CD4-positive, alpha-beta memory T cell (primary cell): ENCODE results near the gene GTPBP2. TPM values are rescaled to one million over a fixed set of nuclear protein-coding genes. Genes with fewer than 3 reads are reported as not detected.

ENCODE experiments used
- CTCF ChIA-PET: fragments of 350-600 bp; sonication (Branson Sonifier 250); formaldehyde crosslinking; loops from one replicate; lab custom pipeline; 2021; ENCODE audit warnings: inconsistent platforms; ENCODE audit not compliant: partially characterized antibody; lab: Charles Lee
- POLR2A ChIA-PET: fragments of 350-600 bp; sonication (Branson Sonifier 250); formaldehyde crosslinking; loops from one replicate; lab custom pipeline; 2021; ENCODE audit not compliant: partially characterized antibody; lab: Charles Lee
- DNase-seq, 5 donors: peaks; one replicate each; pipeline versions ENCODE4 v3.0.0 to v3.0.0-alpha.2; 2020 to 2022; ENCODE audit warnings: mixed read lengths in 1 of 5
- H3K27ac ChIP-seq: one replicate; pipeline ENCODE4 v1.7.0; 2013; ENCODE audit warnings: low read depth, low read length
- H3K27me3 ChIP-seq: 2 replicates; pipeline ENCODE4 v1.7.0; 2013; ENCODE audit warnings: mild to moderate bottlenecking, low read length, moderate library complexity; ENCODE audit not compliant: insufficient read depth
- H3K36me3 ChIP-seq: 2 replicates; pipeline ENCODE4 v1.7.0; 2013; ENCODE audit warnings: mild to moderate bottlenecking, low read length, moderate library complexity; ENCODE audit not compliant: insufficient read depth
- H3K4me1 ChIP-seq: 2 replicates; pipeline ENCODE4 v1.7.0; 2013; ENCODE audit warnings: mild to moderate bottlenecking, low read length, moderate library complexity; ENCODE audit not compliant: insufficient read depth
- H3K4me3 ChIP-seq, 2 donors: one replicate each; pipeline ENCODE4 v1.7.0; 2013; ENCODE audit warnings: low read length in 2 of 2, mild to moderate bottlenecking in 1 of 2
- H3K9me3 ChIP-seq, 2 donors: one replicate each; pipeline ENCODE4 v1.7.0; 2013; ENCODE audit warnings: low read length in 2 of 2, control low read depth in 1 of 2; ENCODE audit not compliant: control insufficient read depth in 1 of 2
- H3K27ac Mint-ChIP-seq, 7 donors: one replicate each; pipeline ENCODE4 v1.8.0; 2020 to 2021; ENCODE audit warnings: mixed read lengths in 7 of 7, mild to moderate bottlenecking in 6 of 7, inconsistent platforms in 3 of 7, moderate library complexity in 3 of 7
- H3K27me3 Mint-ChIP-seq, 2 donors: one replicate each; pipeline ENCODE4 v1.8.0; 2020 to 2021; ENCODE audit warnings: mixed read lengths in 2 of 2
- H3K36me3 Mint-ChIP-seq, 2 donors: one replicate each; pipeline ENCODE4 v1.8.0; 2020 to 2021; ENCODE audit warnings: mixed read lengths in 2 of 2, inconsistent platforms in 1 of 2, mild to moderate bottlenecking in 1 of 2
- H3K4me1 Mint-ChIP-seq, 4 donors: one replicate each; pipeline ENCODE4 v1.8.0; 2020 to 2021; ENCODE audit warnings: mixed read lengths in 4 of 4, mild to moderate bottlenecking in 1 of 4
- H3K4me3 Mint-ChIP-seq, 8 donors: one replicate each; pipeline ENCODE4 v1.8.0; 2020 to 2021; ENCODE audit warnings: mixed read lengths in 8 of 8, mild to moderate bottlenecking in 7 of 8, moderate library complexity in 6 of 8, inconsistent platforms in 3 of 8
- H3K9me3 Mint-ChIP-seq, 8 donors: one replicate each; pipeline ENCODE4 v1.8.0; 2020 to 2021; ENCODE audit warnings: mixed read lengths in 8 of 8, mild to moderate bottlenecking in 5 of 8, inconsistent platforms in 3 of 8, moderate library complexity in 1 of 8
- intact Hi-C: fragments of 100-400 bp; cut with micrococcal nuclease; formaldehyde crosslinking; loops from one replicate; pipeline ENCODE4 v1.15.1; 2023
- polyA plus RNA-seq, 2 donors: library from polyadenylated mRNA; unstranded; fragments of 300-500 nt; fragmentation: Illumina TruSeq; gene quantifications; one replicate each; pipeline ENCODE4 v1.2.3, GENCODE V29; 2021
- total RNA-seq, 2 experiments: library from RNA; stranded (reverse); gene quantifications; one replicate each; pipeline ENCODE4 v1.2.3, GENCODE V29; 2021

GTPBP2 gene
- total and polyA plus RNA-seq, 4 experiments from 2014 or later: 0.83 to 85.0 (median 43.0) TPM

- peak; percentile 26 to 50 (median 34) for DNase-seq
- peaks cover 34% of the 10 kb centered on the region for H3K36me3 ChIP-seq
- H3K4me3 ChIP-seq: no peak overlapping the region
- H3K27me3 Mint-ChIP-seq: no peaks in the 10 kb centered on the region
- H3K4me3 Mint-ChIP-seq: peak overlapping the region; percentile 25 to 82 (median 70)
- H3K27ac ChIP-seq: peak overlapping the region; percentile 6
- H3K27ac Mint-ChIP-seq: peak overlapping the region; percentile 61 to 92 (median 91)
- intact Hi-C loops: no loop called here
- H3K36me3 Mint-ChIP-seq: peaks cover 30 to 51% of the 10 kb centered on the region in 2 donors
- CTCF ChIA-PET: interaction anchor here (0.9 to 1.5 kb wide), 4 partner anchors 9 to 490 kb away, joined by 3 to 6 read pairs (median 4); partner anchors contain the start of genes POLH and XPO5
- POLR2A ChIA-PET: interaction anchor here (0.6 to 2.6 kb wide), 7 partner anchors 8 to 69 kb away, joined by 3 to 20 read pairs (median 5); partner anchors contain the start of genes GTPBP2, POLH, POLR1C and XPO5
- H3K4me1 ChIP-seq: peaks cover 27% of the 10 kb centered on the region
- H3K9me3 ChIP-seq: no peaks in the 10 kb centered on the region
- H3K4me1 Mint-ChIP-seq: peaks cover 19 to 39% (median 28%) of the 10 kb centered on the region in 4 donors
- no peaks in the 10 kb centered on the region for H3K9me3 Mint-ChIP-seq
- H3K27me3 ChIP-seq: no peaks in the 10 kb centered on the region
These were observed 44.0 kb downstream of the GTPBP2 start for GRCh38 chr6:43584892-43585570.

DNA sequence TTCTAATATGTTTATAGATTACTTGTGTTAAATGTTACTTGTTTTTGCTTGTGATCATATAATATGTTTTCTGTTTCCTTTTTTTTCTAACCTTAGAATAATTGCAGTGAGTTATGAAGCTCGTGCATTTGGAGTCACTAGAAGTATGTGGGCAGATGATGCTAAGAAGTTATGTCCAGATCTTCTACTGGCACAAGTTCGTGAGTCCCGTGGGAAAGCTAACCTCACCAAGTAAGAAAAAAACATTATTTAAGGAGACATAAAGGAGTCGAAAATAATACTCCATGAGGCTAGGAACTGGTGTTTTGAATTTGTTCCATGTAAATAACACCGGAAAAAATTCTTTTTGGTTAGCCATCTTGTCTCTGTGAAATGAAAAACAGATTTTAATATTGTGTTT lies 46.2 kb downstream of the GTPBP2 start:
- Histone ChIP-seq H3K27ac (no peak overlapping the region), H3K36me3 (peaks cover 32% of the 10 kb centered on the region), H3K9me3 (no peaks in the 10 kb centered on the region), H3K4me1 (peaks cover 37% of the 10 kb centered on the region), H3K27me3 (no peaks in the 10 kb centered on the region), H3K4me3 (no peak overlapping the region)
- DNase-seq: no peak
- peak overlapping the region in 6 of 7 donors; percentile 41 to 92 (median 69) for H3K27ac Mint-ChIP-seq
- peaks cover 18 to 42% of the 10 kb centered on the region in 2 donors for H3K36me3 Mint-ChIP-seq
- H3K27me3 Mint-ChIP-seq: no peaks in the 10 kb centered on the region
- H3K4me1 Mint-ChIP-seq: peaks cover 28 to 56% (median 43%) of the 10 kb centered on the region in 4 donors
- POLR2A ChIA-PET: interaction anchor here (0.7 to 1.5 kb wide), 2 partner anchors 12 to 530 kb away, joined by 3 read pairs; no protein-coding TSS in a partner anchor
- CTCF ChIA-PET: interaction anchor here (1.2 kb wide), 1 partner anchor 31 kb away, joined by 4 read pairs; no protein-coding TSS in a partner anchor
- H3K4me3 Mint-ChIP-seq: no peak overlapping the region
- intact Hi-C loops: no loop called here
- H3K9me3 Mint-ChIP-seq: no peaks in the 10 kb centered on the region

DNA sequence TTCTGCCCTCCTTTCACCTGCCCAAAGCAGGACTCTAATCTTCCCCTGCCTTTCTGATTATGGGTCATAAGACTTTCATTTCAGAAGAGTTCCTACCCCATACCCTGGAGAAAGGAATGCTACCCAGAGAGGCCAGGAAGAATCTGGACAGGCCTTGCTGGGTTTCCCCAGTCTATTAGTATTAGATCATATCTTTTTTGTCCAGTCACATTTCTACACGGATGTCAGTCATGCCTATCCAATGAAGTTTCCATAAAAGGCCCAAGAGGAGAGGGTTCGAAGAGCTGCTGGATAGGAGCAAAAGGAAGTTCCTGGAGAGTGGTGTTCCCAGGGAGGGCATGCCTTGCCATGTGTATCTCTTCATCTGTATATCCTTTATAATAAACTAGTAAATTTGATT lies 49.9 kb downstream of the GTPBP2 start:
- H3K27ac ChIP-seq: no peak overlapping the region
- intact Hi-C loops: loop anchor here (5.0 kb wide), 1 partner anchor 407 kb away; the partner anchor contains the start of gene SRF
- no peaks in the 10 kb centered on the region for H3K9me3 ChIP-seq
- ChIA-PET POLR2A (no interaction called here), CTCF (no interaction called here)
- Mint-ChIP-seq H3K27me3 (no peaks in the 10 kb centered on the region), H3K27ac (peak overlapping the region in 6 of 7 donors; percentile 42 to 76 (median 70)), H3K36me3 (peaks cover 14 to 37% of the 10 kb centered on the region in 2 donors), H3K9me3 (no peaks in the 10 kb centered on the region), H3K4me3 (peak overlapping the region in 6 of 8 donors; percentile 13 to 74 (median 45)), H3K4me1 (peaks cover 28 to 64% (median 44%) of the 10 kb centered on the region in 4 donors)
- peaks cover 18% of the 10 kb centered on the region for H3K36me3 ChIP-seq
- no peaks in the 10 kb centered on the region for H3K27me3 ChIP-seq
- H3K4me3 ChIP-seq: no peak overlapping the region
- no peak for DNase-seq
- peaks cover 43% of the 10 kb centered on the region for H3K4me1 ChIP-seq

DNA sequence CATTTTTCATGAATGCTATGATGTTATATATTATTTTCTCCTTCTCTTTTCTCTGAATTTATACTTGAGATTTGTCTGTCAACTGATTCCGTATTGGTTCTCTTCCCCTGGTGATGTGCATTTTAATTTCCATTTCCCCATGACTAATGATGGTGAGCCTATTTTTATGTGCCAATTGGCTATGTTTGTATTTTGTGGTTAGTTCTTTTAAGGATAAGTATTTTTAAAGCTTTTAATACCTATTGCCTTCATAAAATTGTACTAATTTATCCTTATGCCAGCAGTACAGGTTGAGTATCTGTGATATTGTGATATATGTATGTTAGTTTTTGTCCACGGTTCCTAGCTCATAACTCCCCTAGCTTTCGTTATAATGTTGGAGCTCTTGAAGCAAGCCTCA lies 50.3 kb downstream of the GTPBP2 start:
- no peaks in the 10 kb centered on the region for H3K9me3 ChIP-seq
- no peak overlapping the region for H3K4me3 ChIP-seq
- peaks cover 39% of the 10 kb centered on the region for H3K4me1 ChIP-seq
- H3K4me1 Mint-ChIP-seq: peaks cover 24 to 59% (median 40%) of the 10 kb centered on the region in 4 donors
- peaks cover 14 to 33% of the 10 kb centered on the region in 2 donors for H3K36me3 Mint-ChIP-seq
- no peaks in the 10 kb centered on the region for H3K9me3 Mint-ChIP-seq
- DNase-seq: no peak
- no peaks in the 10 kb centered on the region for H3K27me3 Mint-ChIP-seq
- H3K27me3 ChIP-seq: no peaks in the 10 kb centered on the region
- peak overlapping the region in 6 of 7 donors; percentile 41 to 76 (median 58) for H3K27ac Mint-ChIP-seq
- ChIA-PET POLR2A (no interaction called here), CTCF (no interaction called here)
- intact Hi-C loops: loop anchor here (5.0 kb wide), 1 partner anchor 406 kb away; the partner anchor contains the start of gene SRF
- H3K27ac ChIP-seq: no peak overlapping the region
- peaks cover 15% of the 10 kb centered on the region for H3K36me3 ChIP-seq
- peak overlapping the region in 6 of 8 donors; percentile 13 to 74 (median 45) for H3K4me3 Mint-ChIP-seq

DNA sequence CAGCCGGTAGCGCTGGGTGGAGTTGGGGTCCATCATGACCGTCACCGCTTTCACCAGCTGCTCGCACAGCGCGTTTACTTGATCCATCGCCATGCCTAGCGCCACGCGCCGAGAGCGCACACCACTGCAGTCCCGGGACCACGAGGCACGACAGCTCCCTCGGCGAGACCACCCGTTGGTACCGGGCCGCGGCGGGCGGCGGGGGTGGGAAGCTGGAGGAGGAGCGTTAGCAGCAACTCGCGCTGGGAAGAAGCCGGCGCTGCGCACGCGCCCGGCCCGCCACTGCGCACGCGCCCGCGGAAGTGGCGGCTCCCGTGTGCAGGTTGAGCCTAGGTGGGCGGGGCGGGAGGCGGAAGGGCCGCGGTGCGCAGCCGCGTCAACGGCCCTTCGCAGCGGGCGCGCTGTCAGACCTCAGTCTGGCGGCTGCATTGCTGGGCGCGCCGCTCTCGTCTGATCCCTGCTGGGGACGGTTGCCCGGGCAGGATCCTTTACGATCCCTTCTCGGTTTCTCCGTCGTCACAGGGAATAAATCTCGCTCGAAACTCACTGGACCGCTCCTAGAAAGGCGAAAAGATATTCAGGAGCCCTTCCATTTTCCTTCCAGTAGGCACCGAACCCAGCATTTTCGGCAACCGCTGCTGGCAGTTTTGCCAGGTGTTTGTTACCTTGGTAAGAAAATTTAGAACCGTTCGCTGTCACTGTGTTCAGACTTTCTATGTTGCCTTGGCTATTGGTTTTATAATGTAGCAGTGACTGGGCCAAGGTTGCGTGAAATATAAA lies 53.1 kb downstream of the GTPBP2 start, which contains the start of the genes POLH and XPO5:
Gene POLH (plus strand): TSS at position 414 of the 780 bp plus-strand sequence. CDS start 6,135 bp downstream, outside the sequence.
Gene XPO5 (minus strand): TSS at position 267 of the 780 bp plus-strand sequence. CDS start 174 bp downstream, at position 93.
- peaks cover 23 to 48% (median 36%) of the 10 kb centered on the region in 4 donors for H3K4me1 Mint-ChIP-seq
- peak within 1 kb of the TSS; percentile 85 to 96 (median 95) for H3K27ac Mint-ChIP-seq
- peaks cover 11% of the 10 kb centered on the region for H3K36me3 ChIP-seq
- H3K4me1 ChIP-seq: peaks cover 33% of the 10 kb centered on the region
- H3K36me3 Mint-ChIP-seq: peaks cover 12 to 32% of the 10 kb centered on the region in 2 donors
- ChIA-PET CTCF (interaction anchor here (0.6 to 0.7 kb wide), 2 partner anchors 9 to 178 kb away, joined by 3 read pairs; no protein-coding TSS in a partner anchor), POLR2A (interaction anchor here (0.6 to 3.0 kb wide), 11 partner anchors 9 to 1525 kb away, joined by 3 to 20 read pairs (median 3); partner anchors contain the start of genes DNPH1, GTPBP2, HSP90AB1 and MAD2L1BP)
- intact Hi-C loops: loop anchor here (2.0 to 5.0 kb wide), 4 partner anchors 53 to 404 kb away; partner anchors contain the start of genes GTPBP2, POLR1C, SRF and YIPF3
- no peaks in the 10 kb centered on the region for H3K27me3 Mint-ChIP-seq
- no peaks in the 10 kb centered on the region for H3K27me3 ChIP-seq
- H3K27ac ChIP-seq: peak within 1 kb of the TSS; percentile 79
- H3K9me3 Mint-ChIP-seq: no peaks in the 10 kb centered on the region
- DNase-seq: peak; percentile 88 to 90 (median 90)
- peak within 1 kb of the TSS; percentile 93 to 99 (median 98) for H3K4me3 Mint-ChIP-seq
- peak within 1 kb of the TSS; percentile 71 to 82 for H3K4me3 ChIP-seq
- no peaks in the 10 kb centered on the region for H3K9me3 ChIP-seq

DNA sequence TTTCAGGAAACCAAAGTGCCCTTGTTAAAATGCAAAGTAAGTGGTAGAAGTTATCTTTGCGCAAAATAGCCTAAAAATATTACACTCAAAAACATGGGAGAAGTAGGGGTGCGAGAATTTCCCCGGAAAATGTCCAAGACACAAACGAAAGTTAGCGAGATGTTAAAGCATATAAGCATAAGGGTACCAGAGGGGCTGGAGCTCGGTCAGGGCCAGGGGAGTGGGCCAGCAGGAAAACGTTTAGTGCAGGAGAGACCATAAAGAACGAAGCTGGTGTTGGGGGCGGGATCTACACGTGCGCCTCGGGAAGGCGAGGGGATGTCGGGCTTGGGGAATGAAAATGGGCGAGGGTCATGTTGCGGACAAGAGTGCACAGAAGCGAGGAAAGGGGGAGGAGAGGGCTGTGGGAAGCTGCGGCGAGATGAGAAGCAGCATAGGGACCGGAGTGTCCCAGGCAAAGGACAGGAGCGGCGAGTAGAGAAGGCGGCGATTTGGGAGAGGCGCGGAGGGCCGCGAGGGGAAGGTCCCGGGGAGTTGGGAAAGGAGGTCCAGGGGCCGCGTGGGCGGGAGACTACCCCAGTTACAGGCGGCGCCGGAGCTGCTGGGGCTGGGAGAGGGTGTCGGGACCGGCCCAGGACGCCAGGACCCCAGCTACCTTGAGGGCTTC lies 53.8 kb downstream of the GTPBP2 start:
- Mint-ChIP-seq H3K27ac (peak overlapping the region; percentile 77 to 96 (median 87)), H3K9me3 (no peaks in the 10 kb centered on the region), H3K4me1 (peaks cover 23 to 48% (median 36%) of the 10 kb centered on the region in 4 donors), H3K36me3 (peaks cover 13 to 40% of the 10 kb centered on the region in 2 donors), H3K4me3 (peak overlapping the region; percentile 93 to 99 (median 98)), H3K27me3 (no peaks in the 10 kb centered on the region)
- Histone ChIP-seq H3K27ac (peak overlapping the region; percentile 79), H3K27me3 (no peaks in the 10 kb centered on the region), H3K36me3 (peaks cover 18% of the 10 kb centered on the region), H3K9me3 (no peaks in the 10 kb centered on the region), H3K4me1 (peaks cover 33% of the 10 kb centered on the region), H3K4me3 (peak overlapping the region; percentile 31 to 82)
- intact Hi-C loops: loop anchor here (2.0 to 5.0 kb wide), 2 partner anchors 206 to 403 kb away; partner anchors contain the start of genes SRF and ZNF318
- ChIA-PET CTCF (interaction anchor here (0.6 to 0.7 kb wide), 2 partner anchors 9 to 177 kb away, joined by 3 read pairs; no protein-coding TSS in a partner anchor), POLR2A (interaction anchor here (0.6 to 3.0 kb wide), 11 partner anchors 10 to 1525 kb away, joined by 3 to 20 read pairs (median 3); partner anchors contain the start of genes DNPH1, GTPBP2, HSP90AB1 and MAD2L1BP)
- DNase-seq: no peak
